MCF 10A (cell line): ENCODE measurements around the gene CLMP. TPM values are rescaled to one million over a fixed set of nuclear protein-coding genes. Genes with fewer than 3 reads are reported as not detected.

Experiments used
- BruUV-seq: library from RNA; stranded (reverse); fragments of 400-500 nt; replicated peaks from 2 replicates; lab custom pipeline; 2021; lab: Mats Ljungman, UMichigan
- CTCF ChIA-PET: fragments of 300-600 bp; sonication (Branson Sonifier 250); formaldehyde crosslinking; extraction: SDS; loops from one replicate; lab custom pipeline; 2021; ENCODE audit warnings: antibody characterized with exemption, inconsistent platforms; lab: Yijun Ruan, JAX
- POLR2A ChIA-PET: fragments of 300-600, 350-650 bp; sonication (Branson Sonifier 250); formaldehyde crosslinking; extraction: SDS; loops from one replicate; lab custom pipeline; 2020; ENCODE audit warnings: antibody characterized with exemption, inconsistent platforms; lab: Yijun Ruan, JAX
- DNase-seq: peaks from one replicate; pipeline ENCODE4 v3.0.0-alpha.2; 2018; ENCODE audit not compliant: unreplicated experiment
- H3K27ac Mint-ChIP-seq: one replicate; pipeline ENCODE4 v1.8.0; 2022; ENCODE audit warnings: mild to moderate bottlenecking, low read depth, mixed read lengths; ENCODE audit not compliant: unreplicated experiment
- H3K27me3 Mint-ChIP-seq: one replicate; pipeline ENCODE4 v1.8.0; 2022; ENCODE audit warnings: mixed read lengths; ENCODE audit not compliant: insufficient read depth, unreplicated experiment
- H3K36me3 Mint-ChIP-seq: one replicate; pipeline ENCODE4 v1.8.0; 2022; ENCODE audit warnings: mild to moderate bottlenecking, moderate library complexity, mixed read lengths; ENCODE audit not compliant: insufficient read depth, unreplicated experiment
- H3K4me1 Mint-ChIP-seq: one replicate; pipeline ENCODE4 v1.8.0; 2022; ENCODE audit warnings: mixed read lengths; ENCODE audit not compliant: insufficient read depth, unreplicated experiment
- H3K4me3 Mint-ChIP-seq: one replicate; pipeline ENCODE4 v1.8.0; 2022; ENCODE audit warnings: mild to moderate bottlenecking, moderate library complexity, mixed read lengths; ENCODE audit not compliant: unreplicated experiment
- H3K9me3 Mint-ChIP-seq: one replicate; pipeline ENCODE4 v1.8.0; 2022; ENCODE audit warnings: mixed read lengths; ENCODE audit not compliant: unreplicated experiment
- intact Hi-C: fragments of 100-400 bp; cut with micrococcal nuclease; formaldehyde crosslinking; loops from 2 replicates; pipeline ENCODE4 v1.14.1; 2022
- total RNA-seq: library from RNA; stranded (reverse); gene quantifications from 2 replicates; pipeline ENCODE4 v1.2.3, GENCODE V29; 2022
- TF ChIP-seq, protein P1 (sequence below): fragments of 200-600 bp; IDR thresholded peaks from one replicate; pipeline ENCODE4 v1.8.0; 2022; ENCODE audit warnings: antibody characterized with exemption, mild to moderate bottlenecking; ENCODE audit not compliant: unreplicated experiment

CLMP gene
- total RNA-seq, 1 experiment from 2014 or later: 86.1 TPM

DNA sequence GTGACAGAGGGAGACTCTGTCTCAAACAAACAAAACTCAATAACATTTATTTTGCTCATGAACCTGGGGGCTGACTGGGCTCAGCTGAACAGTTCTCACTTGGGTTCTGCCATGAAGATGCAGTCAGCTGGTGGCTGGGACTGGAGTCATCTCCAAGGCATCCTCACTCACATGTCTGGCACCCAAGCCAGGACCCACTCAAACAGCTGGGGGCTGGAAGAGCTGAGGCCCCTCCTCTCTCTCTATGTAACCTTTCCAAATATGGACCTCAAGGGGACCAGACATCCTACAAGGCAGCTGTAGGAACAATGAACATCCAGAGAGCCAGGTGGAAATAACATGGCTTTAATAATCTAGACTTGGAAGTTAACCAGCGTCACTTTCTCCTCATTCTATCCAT lies 149.9 kb downstream of the CLMP start:
- no peaks in the 10 kb centered on the region for H3K27me3 Mint-ChIP-seq
- H3K4me1 Mint-ChIP-seq: peaks cover 5% of the 10 kb centered on the region
- intact Hi-C loops: no loop called here
- H3K36me3 Mint-ChIP-seq: no peaks in the 10 kb centered on the region
- ChIA-PET CTCF (interaction anchor here (0.5 to 3.7 kb wide), 5 partner anchors 9 to 193 kb away, joined by 3 to 25 read pairs (median 4); no protein-coding TSS in a partner anchor), POLR2A (interaction anchor here (0.6 kb wide), 1 partner anchor 50 kb away, joined by 4 read pairs; no protein-coding TSS in a partner anchor)
- H3K9me3 Mint-ChIP-seq: no peaks in the 10 kb centered on the region
- TF ChIP-seq, protein P1, sequence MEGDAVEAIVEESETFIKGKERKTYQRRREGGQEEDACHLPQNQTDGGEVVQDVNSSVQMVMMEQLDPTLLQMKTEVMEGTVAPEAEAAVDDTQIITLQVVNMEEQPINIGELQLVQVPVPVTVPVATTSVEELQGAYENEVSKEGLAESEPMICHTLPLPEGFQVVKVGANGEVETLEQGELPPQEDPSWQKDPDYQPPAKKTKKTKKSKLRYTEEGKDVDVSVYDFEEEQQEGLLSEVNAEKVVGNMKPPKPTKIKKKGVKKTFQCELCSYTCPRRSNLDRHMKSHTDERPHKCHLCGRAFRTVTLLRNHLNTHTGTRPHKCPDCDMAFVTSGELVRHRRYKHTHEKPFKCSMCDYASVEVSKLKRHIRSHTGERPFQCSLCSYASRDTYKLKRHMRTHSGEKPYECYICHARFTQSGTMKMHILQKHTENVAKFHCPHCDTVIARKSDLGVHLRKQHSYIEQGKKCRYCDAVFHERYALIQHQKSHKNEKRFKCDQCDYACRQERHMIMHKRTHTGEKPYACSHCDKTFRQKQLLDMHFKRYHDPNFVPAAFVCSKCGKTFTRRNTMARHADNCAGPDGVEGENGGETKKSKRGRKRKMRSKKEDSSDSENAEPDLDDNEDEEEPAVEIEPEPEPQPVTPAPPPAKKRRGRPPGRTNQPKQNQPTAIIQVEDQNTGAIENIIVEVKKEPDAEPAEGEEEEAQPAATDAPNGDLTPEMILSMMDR: no peak
- DNase-seq: no peak
- no peak overlapping the region for H3K4me3 Mint-ChIP-seq
- BruUV-seq: no TSS peak
- no peak overlapping the region for H3K27ac Mint-ChIP-seq

- ChIA-PET CTCF (no interaction called here), POLR2A (no interaction called here)
- TF ChIP-seq, protein P1: no peak
- no peak overlapping the region for H3K4me3 Mint-ChIP-seq
- BruUV-seq: no TSS peak
- no peaks in the 10 kb centered on the region for H3K9me3 Mint-ChIP-seq
- no peak overlapping the region for H3K27ac Mint-ChIP-seq
- no peak for DNase-seq
- no peaks in the 10 kb centered on the region for H3K27me3 Mint-ChIP-seq
- H3K36me3 Mint-ChIP-seq: no peaks in the 10 kb centered on the region
- H3K4me1 Mint-ChIP-seq: no peaks in the 10 kb centered on the region
- intact Hi-C loops: no loop called here
Observed at GRCh38 chr11:123041185-123041584, 153.9 kb downstream of the CLMP start.

DNA sequence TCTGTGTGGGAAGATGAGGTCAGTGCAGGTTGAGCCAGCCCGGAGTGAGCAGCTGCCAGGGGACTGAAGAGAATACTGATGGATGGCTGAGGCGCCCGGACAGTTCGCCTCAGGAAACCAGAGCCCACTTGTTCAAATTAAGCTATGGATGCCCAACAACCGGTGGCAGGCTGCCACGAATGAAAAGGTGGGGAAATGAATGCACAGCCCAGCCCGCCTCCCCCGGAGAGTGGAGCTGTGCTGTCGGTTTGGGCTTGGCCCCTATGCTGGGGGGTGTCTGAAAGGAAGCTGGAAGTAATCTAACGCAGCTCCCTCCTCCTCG lies 155.0 kb downstream of the CLMP start:
- BruUV-seq: no TSS peak
- ChIA-PET CTCF (interaction anchor here (0.6 to 1.5 kb wide), 3 partner anchors 13 to 19 kb away, joined by 3 to 6 read pairs (median 3); no protein-coding TSS in a partner anchor), POLR2A (no interaction called here)
- intact Hi-C loops: no loop called here
- DNase-seq: no peak
- TF ChIP-seq, protein P1: no peak
- no peaks in the 10 kb centered on the region for H3K4me1 Mint-ChIP-seq
- no peaks in the 10 kb centered on the region for H3K9me3 Mint-ChIP-seq
- no peaks in the 10 kb centered on the region for H3K27me3 Mint-ChIP-seq
- H3K27ac Mint-ChIP-seq: no peak overlapping the region
- no peak overlapping the region for H3K4me3 Mint-ChIP-seq
- no peaks in the 10 kb centered on the region for H3K36me3 Mint-ChIP-seq

GRCh38 chr11:123035831-123036230 lies 159.2 kb downstream of the CLMP start:
- no TSS peak for BruUV-seq
- no peaks in the 10 kb centered on the region for H3K9me3 Mint-ChIP-seq
- H3K36me3 Mint-ChIP-seq: no peaks in the 10 kb centered on the region
- H3K27me3 Mint-ChIP-seq: no peaks in the 10 kb centered on the region
- no peak overlapping the region for H3K27ac Mint-ChIP-seq
- ChIA-PET POLR2A (interaction anchor here (0.6 kb wide), 2 partner anchors 11 to 122 kb away, joined by 3 read pairs; no protein-coding TSS in a partner anchor), CTCF (interaction anchor here (0.6 to 1.8 kb wide), 2 partner anchors 13 to 18 kb away, joined by 3 to 7 read pairs; no protein-coding TSS in a partner anchor)
- TF ChIP-seq, protein P1: no peak
- no peak overlapping the region for H3K4me3 Mint-ChIP-seq
- intact Hi-C loops: no loop called here
- H3K4me1 Mint-ChIP-seq: no peaks in the 10 kb centered on the region
- no peak for DNase-seq
